Calu3 (cell line): ENCODE results near the gene LUC7L2. TPM values are rescaled to one million over a fixed set of nuclear protein-coding genes. Genes with fewer than 3 reads are reported as not detected.

Source experiments
- BruUV-seq: library from RNA; stranded (reverse); fragments of 400-500 nt; replicated peaks from 2 replicates; lab custom pipeline; 2021; lab: Mats Ljungman, UMichigan
- CTCF ChIA-PET: fragments of 300-600 bp; sonication (Branson Sonifier 250); formaldehyde crosslinking; loops from one replicate; lab custom pipeline; 2022; ENCODE audit warnings: antibody characterized with exemption; lab: Charles Lee
- DNase-seq: peaks from one replicate; pipeline ENCODE4 v3.0.0; 2022
- H3K27ac Mint-ChIP-seq: one replicate; pipeline ENCODE4 v1.8.0; 2022; ENCODE audit warnings: mixed read lengths; ENCODE audit not compliant: unreplicated experiment
- H3K27me3 Mint-ChIP-seq: one replicate; pipeline ENCODE4 v1.8.0; 2022; ENCODE audit warnings: mixed read lengths; ENCODE audit not compliant: unreplicated experiment
- H3K36me3 Mint-ChIP-seq: one replicate; pipeline ENCODE4 v1.8.0; 2022; ENCODE audit warnings: mild to moderate bottlenecking, moderate library complexity, mixed read lengths; ENCODE audit not compliant: insufficient read depth, unreplicated experiment
- H3K4me1 Mint-ChIP-seq: one replicate; pipeline ENCODE4 v1.8.0; 2022; ENCODE audit warnings: mild to moderate bottlenecking, low read depth, mixed read lengths; ENCODE audit not compliant: unreplicated experiment
- H3K4me3 Mint-ChIP-seq: one replicate; pipeline ENCODE4 v1.8.0; 2022; ENCODE audit warnings: mild to moderate bottlenecking, low read depth, moderate library complexity, mixed read lengths; ENCODE audit not compliant: unreplicated experiment
- H3K9me3 Mint-ChIP-seq: one replicate; pipeline ENCODE4 v1.8.0; 2022; ENCODE audit warnings: low read depth, mixed read lengths; ENCODE audit not compliant: unreplicated experiment
- intact Hi-C: fragments of 100-400 bp; cut with micrococcal nuclease; formaldehyde crosslinking; loops from one replicate; pipeline ENCODE4 v1.10.0; 2022; ENCODE audit not compliant: unreplicated experiment
- total RNA-seq: library from RNA; stranded (reverse); gene quantifications from 2 replicates; pipeline ENCODE4 v1.2.3, GENCODE V29; 2022
- TF ChIP-seq, protein P1 (sequence below): fragments of 200-600 bp; IDR thresholded peaks from one replicate; pipeline ENCODE4 v1.8.0; 2022; ENCODE audit warnings: antibody characterized with exemption; ENCODE audit not compliant: unreplicated experiment

Gene LUC7L2
- total RNA-seq, 1 experiment from 2014 or later = 88.8 TPM

DNA sequence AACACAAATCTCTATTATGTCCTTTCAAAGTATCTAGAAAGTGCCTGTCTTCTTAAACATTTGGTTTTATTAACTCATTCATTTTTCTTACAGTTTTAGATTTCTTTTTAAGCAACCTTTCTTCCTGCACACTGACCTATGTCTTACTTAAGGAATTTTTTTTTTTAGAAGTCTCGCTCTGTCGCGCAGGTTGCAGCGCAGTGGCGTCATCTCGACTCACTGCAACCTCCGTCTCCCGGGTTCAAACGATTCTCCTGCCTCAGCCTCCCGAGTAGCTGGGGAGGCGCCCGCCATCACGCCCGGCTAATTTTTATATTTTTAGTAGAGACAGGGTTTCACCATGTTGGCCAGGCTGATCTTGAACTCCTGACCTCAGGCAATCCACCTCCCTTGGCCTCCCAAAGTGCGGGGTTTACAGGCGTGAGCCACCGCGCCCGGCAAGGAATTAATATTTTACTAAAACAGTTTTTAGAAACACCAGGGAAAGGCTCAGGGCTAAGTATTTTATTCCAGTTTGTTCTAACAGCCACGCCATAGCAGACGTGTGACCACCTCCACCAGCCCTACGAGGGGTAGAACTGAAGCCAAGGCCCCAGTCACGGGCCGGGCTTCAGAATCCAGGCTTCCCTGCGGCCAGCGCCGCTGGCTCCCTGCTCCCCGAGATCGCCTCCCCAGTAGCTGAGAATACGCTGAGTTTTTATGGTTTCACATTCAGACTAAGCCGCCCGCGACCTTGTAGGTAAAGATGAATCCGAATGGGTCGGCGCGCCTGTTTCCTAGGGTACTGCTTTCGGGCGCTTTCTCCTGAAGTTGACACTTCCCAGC lies 941 bp upstream of the LUC7L2 start:
- Mint-ChIP-seq H3K4me1 (peaks cover 10% of the 10 kb centered on the region), H3K4me3 (peak overlapping the region; percentile 91), H3K9me3 (no peaks in the 10 kb centered on the region), H3K27me3 (no peaks in the 10 kb centered on the region), H3K36me3 (peaks cover 49% of the 10 kb centered on the region), H3K27ac (peak overlapping the region; percentile 84)
- DNase-seq = peak; percentile 32
- TSS peak; percentile 92 for BruUV-seq
- intact Hi-C loops = loop anchor here (1.0 kb wide), 1 partner anchor 17 kb away; the partner anchor contains the start of gene FMC1
- CTCF ChIA-PET = no interaction called here
- TF ChIP-seq, protein P1, sequence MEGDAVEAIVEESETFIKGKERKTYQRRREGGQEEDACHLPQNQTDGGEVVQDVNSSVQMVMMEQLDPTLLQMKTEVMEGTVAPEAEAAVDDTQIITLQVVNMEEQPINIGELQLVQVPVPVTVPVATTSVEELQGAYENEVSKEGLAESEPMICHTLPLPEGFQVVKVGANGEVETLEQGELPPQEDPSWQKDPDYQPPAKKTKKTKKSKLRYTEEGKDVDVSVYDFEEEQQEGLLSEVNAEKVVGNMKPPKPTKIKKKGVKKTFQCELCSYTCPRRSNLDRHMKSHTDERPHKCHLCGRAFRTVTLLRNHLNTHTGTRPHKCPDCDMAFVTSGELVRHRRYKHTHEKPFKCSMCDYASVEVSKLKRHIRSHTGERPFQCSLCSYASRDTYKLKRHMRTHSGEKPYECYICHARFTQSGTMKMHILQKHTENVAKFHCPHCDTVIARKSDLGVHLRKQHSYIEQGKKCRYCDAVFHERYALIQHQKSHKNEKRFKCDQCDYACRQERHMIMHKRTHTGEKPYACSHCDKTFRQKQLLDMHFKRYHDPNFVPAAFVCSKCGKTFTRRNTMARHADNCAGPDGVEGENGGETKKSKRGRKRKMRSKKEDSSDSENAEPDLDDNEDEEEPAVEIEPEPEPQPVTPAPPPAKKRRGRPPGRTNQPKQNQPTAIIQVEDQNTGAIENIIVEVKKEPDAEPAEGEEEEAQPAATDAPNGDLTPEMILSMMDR = no peak

DNA sequence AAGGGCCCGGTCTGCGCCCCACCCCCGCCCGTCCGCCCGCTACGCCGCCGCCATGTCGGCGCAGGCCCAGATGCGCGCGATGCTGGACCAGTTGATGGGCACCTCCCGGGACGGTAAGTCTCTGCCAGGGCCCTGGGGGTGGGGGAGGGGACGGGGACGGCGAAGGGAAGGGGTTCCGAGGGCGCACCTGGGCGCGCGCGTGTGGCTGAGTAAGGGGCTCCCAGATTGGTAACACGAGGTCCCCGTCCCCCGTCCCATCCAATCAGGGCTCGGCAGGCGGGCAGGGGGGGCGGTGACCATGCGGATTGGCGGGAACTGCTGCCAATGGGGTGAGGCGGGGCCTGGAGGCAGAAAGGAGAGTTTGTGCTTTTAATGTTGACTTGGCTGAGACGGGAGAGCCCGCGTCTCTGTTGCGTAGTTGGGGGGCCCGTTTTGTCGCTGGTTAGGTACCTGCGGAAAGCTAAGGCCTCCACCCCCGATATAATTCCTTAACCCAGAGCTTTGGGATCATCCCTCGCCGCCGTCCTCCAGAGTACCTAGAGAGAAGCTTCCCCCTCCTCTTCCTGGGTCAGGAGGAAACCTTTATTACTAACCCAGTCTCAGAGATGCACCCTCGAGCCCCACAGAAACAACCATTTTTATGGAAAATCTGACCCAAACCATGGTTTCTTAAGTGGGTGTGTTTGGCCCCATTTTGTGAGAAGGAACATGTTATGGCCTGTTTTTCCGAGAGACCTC lies 685 bp downstream of the LUC7L2 start:
- TSS peak; percentile 30 for BruUV-seq
- H3K4me3 Mint-ChIP-seq = peak overlapping the region; percentile 91
- CTCF ChIA-PET = no interaction called here

DNA sequence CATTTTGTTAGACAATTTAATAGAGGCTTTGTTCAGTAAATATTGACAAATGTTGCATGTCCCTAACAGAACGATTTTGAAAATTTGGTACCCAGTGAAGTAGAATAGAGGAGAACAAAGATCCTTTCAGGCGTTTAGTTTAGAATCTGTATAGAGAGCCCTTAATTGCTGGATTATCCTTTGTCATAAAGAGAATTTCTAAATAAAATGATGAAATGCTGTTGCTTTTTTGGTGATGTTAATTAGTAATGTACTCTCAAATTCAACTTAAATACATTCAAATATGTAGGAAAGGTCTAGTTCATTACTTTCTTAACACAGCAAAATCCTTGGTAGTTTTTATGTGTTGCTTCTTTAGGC lies 1.2 kb downstream of the LUC7L2 start:
- BruUV-seq = no TSS peak
- TF ChIP-seq, protein P1 = no peak
- H3K9me3 Mint-ChIP-seq = no peaks in the 10 kb centered on the region
- DNase-seq = no peak
- CTCF ChIA-PET = no interaction called here
- H3K27ac Mint-ChIP-seq = peak overlapping the region; percentile 84
- H3K27me3 Mint-ChIP-seq = no peaks in the 10 kb centered on the region
- peaks cover 49% of the 10 kb centered on the region for H3K36me3 Mint-ChIP-seq
- H3K4me3 Mint-ChIP-seq = peak overlapping the region; percentile 91
- H3K4me1 Mint-ChIP-seq = peaks cover 21% of the 10 kb centered on the region
- intact Hi-C loops = no loop called here

More for the DNA sequence above, 685 bp downstream of the LUC7L2 start:
- Mint-ChIP-seq H3K27ac (peak overlapping the region; percentile 84), H3K27me3 (no peaks in the 10 kb centered on the region), H3K4me1 (peaks cover 15% of the 10 kb centered on the region), H3K36me3 (peaks cover 49% of the 10 kb centered on the region), H3K9me3 (no peaks in the 10 kb centered on the region)
- TF ChIP-seq, protein P1 = no peak
- intact Hi-C loops = no loop called here
- peak; percentile 98 for DNase-seq

DNA sequence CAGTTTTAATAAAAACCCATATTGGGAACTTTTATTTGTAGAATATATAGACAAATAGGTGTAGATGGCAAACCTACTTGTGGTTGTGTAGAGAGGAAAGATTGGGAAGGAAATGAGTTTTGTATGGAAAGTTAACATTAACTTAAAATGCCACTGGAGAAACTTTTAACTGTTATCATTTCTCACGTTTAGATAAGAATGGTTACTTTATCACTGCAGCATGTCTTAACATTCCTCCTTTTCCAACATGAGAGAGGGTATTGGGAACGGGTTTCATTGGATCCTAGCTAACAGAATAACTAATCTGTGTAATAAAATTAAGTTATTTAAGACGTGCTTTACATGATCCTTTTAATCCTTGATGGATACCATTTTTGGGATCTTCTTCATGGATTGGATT lies 1.8 kb downstream of the LUC7L2 start:
- TF ChIP-seq, protein P1 = no peak
- Mint-ChIP-seq H3K27ac (peak overlapping the region; percentile 84), H3K9me3 (no peaks in the 10 kb centered on the region), H3K36me3 (peaks cover 49% of the 10 kb centered on the region), H3K4me3 (peak overlapping the region; percentile 91), H3K27me3 (no peaks in the 10 kb centered on the region), H3K4me1 (peaks cover 22% of the 10 kb centered on the region)
- intact Hi-C loops = no loop called here
- DNase-seq = no peak
- CTCF ChIA-PET = no interaction called here
- BruUV-seq = no TSS peak
